Right forelimb (tissue), 1 donor: ENCODE data around the gene PLEKHM2.

Experiments used
- DNase-seq: peaks from one replicate; pipeline ENCODE4 v3.0.0-alpha.2; 2018

The PLEKHM2 gene

GRCh38 chr1:15728937-15729657 lies 45.0 kb downstream of the PLEKHM2 start:
- DNase-seq, result no peak

GRCh38 chr1:15730423-15730822 lies 46.3 kb downstream of the PLEKHM2 start:
- no peak for DNase-seq

GRCh38 chr1:15730936-15731335 lies 46.8 kb downstream of the PLEKHM2 start:
- no peak for DNase-seq

GRCh38 chr1:15731735-15732685 lies 47.9 kb downstream of the PLEKHM2 start:
- no peak for DNase-seq

- DNase-seq, result no peak
These were observed 48.6 kb downstream of the PLEKHM2 start for GRCh38 chr1:15732686-15733081.

- no peak for DNase-seq
These were observed 49.2 kb downstream of the PLEKHM2 start for GRCh38 chr1:15733218-15733725.

- no peak for DNase-seq
These were observed 49.7 kb downstream of the PLEKHM2 start for GRCh38 chr1:15733726-15734226.

GRCh38 chr1:15734296-15734695 lies 50.2 kb downstream of the PLEKHM2 start:
- no peak for DNase-seq

GRCh38 chr1:15734901-15735300 lies 50.8 kb downstream of the PLEKHM2 start:
- DNase-seq, result no peak

GRCh38 chr1:15735304-15736037 lies 51.4 kb downstream of the PLEKHM2 start:
- DNase-seq, result no peak

GRCh38 chr1:15736038-15736891 lies 52.1 kb downstream of the PLEKHM2 start, which contains the start of gene SLC25A34:
TSS of gene SLC25A34 (plus strand) at chr1:15736258. CDS start at chr1:15736486, 228 bp downstream.
- peak; percentile 73 for DNase-seq

- DNase-seq, result no peak
These were observed 52.8 kb downstream of the PLEKHM2 start for GRCh38 chr1:15736892-15737261.

- no peak for DNase-seq
These were observed 53.5 kb downstream of the PLEKHM2 start for GRCh38 chr1:15737324-15738319.

GRCh38 chr1:15738416-15739113 lies 54.4 kb downstream of the PLEKHM2 start:
- no peak for DNase-seq

GRCh38 chr1:15739259-15739658 lies 55.1 kb downstream of the PLEKHM2 start:
- no peak for DNase-seq

GRCh38 chr1:15739745-15740144 lies 55.6 kb downstream of the PLEKHM2 start:
- no peak for DNase-seq

GRCh38 chr1:15740924-15741850 lies 57.1 kb downstream of the PLEKHM2 start:
- DNase-seq, result peak; percentile 79

- no peak for DNase-seq
These were observed 58.2 kb downstream of the PLEKHM2 start, which contains the start of gene TMEM82 for GRCh38 chr1:15742339-15742801. TSS of gene TMEM82 (plus strand) at chr1:15742499. CDS start at chr1:15742560, 61 bp downstream.
